GM18519 (cell line): ENCODE measurements around the gene HABP2.

Experiments used
- ATAC-seq: cut with Tn5 transposase; IDR thresholded peaks from one replicate; pipeline ENCODE4 v1.9.1; 2021; ENCODE audit warnings: mild to moderate bottlenecking, moderate library complexity; ENCODE audit not compliant: unreplicated experiment, low FRiP score

HABP2 gene

GRCh38 chr10:113590581-113590980, 37.7 kb downstream of the HABP2 start:
- no peak for ATAC-seq

GRCh38 chr10:113592380-113592779, 39.5 kb downstream of the HABP2 start:
- ATAC-seq: no peak

GRCh38 chr10:113594652-113595051, 41.8 kb downstream of the HABP2 start:
- ATAC-seq: no peak

GRCh38 chr10:113600569-113600968, 47.7 kb downstream of the HABP2 start:
- no peak for ATAC-seq

DNA sequence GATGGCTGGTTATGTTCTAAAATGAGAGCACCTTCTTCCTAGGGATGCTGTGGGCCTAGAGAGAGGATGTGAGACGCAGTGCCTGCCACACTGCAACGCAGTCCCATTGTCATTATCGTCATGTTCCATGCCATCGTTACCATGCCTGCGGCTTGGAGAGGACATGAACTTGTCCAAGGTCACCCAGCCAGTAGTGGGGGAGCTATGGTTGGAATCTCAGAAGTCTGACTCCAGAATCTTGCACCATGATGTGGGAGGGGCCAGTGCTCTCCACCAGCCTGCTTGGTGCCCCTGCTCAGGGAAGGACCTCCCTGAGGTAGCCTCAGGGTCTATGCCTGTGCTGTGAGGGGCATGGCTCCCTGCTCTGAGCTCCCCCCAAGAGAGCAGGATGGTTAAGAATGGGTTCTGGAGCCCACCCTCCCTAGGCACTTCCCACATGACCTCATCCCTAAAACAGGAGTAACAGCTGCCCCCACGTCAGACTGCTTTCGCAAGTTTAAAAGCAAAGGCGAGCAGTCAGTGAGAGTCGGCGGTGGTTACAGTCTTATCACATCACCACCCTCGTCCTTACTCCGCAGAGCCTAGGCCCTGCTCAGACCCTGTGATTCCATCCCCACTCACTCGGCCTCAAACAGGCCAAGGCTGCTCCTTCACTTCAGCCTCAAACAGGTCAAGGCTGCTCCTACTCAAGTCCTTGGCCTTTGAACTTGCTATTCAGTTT, 50.4 kb downstream of the HABP2 start:
- no peak for ATAC-seq

- ATAC-seq: no peak
These were observed 51.7 kb downstream of the HABP2 start for GRCh38 chr10:113604572-113604971.

DNA sequence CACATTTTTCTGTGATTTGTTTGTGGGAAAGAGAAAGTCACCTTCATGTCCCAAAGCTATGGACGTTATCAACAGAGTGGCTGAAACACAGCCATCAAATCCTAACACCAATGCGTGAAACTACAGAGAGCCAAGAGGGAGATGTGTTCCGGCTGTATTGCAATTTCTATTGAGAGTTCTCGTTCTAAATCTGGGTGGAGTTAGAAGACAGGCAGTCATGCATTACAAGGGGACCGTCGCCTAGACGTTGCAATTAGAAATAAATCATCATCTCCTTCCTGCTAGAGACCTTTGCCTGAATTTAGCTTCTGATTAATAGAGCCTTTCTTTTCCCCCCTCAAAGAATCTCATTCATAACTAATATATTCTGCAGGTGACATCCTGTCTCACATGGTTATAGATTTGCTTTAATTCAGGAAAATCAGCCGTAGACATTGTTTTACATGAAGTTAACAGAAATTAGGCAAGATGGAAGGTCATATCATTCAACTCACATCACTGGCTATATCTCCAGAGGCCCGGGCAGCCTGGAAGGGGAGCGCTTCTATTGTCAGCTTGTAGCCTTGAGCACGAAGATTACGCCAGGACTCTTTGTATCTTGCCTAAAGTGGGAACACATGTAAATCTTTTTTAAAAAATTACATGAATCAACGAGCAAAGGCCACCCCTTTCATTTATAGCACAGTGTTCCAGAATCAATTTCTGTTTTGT, 52.6 kb downstream of the HABP2 start:
- ATAC-seq: no peak

DNA sequence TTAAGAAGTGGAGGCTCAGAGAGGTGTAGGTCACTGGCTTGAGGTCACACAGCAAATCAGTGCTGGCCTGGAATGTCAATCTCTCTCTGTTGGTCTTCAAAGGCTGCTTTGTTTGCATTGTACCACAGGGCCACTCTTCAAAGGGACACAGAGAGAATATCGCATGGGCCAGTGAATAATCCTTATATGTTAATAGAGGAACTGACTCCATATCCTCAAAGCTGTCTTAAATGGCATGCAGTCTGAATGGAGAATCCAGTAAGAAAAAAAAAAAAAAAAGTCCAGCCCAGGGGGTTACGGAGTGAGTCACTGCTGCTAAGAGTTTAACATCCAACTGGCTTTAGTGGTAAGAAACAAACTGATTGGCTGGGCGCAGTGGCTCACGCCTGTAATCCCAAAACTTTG, 56.9 kb downstream of the HABP2 start:
- no peak for ATAC-seq

DNA sequence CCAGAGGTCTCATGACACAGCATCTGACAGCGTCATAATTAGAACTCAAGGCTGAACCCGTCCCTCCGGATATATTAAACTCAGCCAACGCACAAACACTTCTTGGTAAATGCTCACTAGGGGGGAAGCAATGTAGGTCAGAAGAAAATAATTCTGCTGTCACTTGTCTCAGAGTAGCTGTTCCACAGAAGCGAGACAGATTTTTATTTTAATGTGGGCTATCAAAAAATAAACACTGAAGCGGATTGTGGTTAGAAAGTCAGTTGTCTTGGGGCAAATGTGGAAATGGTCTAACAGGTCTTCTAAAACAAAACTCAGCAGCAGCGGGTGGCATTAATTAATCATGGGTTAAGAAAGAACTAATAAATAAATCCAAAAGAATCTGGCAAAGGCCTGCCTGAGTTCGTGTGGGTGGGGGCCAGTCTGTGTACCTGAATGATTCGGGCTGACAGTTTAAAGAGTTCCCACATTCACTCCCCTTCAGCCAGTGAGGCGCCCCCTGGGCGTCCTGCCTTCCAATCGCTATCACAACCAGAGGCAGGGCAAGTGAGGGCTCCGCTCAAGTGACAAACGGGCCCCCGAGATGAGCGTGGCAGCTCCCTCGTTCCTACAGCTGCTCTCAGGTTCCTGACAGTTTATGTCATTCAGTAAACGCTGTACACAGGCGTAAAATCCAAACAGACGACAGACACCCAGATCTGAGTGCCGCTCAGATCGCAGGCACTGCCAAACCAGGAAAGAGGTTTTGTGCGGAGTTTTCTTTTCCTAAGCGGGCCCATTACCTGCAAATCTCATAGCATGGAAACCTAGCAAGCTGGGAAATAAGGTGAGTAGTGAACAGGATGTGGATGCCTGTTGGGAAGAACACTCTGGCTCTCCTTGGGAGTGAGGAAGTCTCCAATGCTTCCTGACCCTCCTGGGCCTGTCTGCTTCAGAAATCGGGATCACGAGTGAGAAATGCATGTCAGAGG, 58.1 kb downstream of the HABP2 start:
- no peak for ATAC-seq

DNA sequence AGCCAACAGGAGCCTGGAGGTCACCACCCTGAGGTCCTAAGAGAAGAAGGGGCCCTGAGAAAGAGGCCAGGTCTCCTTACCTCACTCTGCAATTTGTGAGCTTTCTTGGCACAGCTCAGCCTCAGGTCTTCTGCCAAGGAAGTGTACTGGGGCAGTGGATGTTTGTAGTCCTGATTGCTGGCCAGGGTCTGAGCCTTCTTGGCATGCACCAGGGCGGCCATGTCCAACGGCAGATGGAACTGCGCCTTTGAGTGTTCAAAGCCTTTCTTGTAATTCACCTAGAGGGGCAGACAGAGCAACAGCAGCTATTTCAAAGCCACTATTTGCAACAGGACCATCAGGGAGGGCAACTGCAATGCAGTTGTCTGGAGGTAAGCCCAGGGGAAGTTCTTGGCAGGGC, 59.3 kb downstream of the HABP2 start:
- no peak for ATAC-seq

- no peak for ATAC-seq
These were observed 60.6 kb downstream of the HABP2 start for GRCh38 chr10:113613427-113613826.

GRCh38 chr10:113613977-113614690, 61.3 kb downstream of the HABP2 start:
- no peak for ATAC-seq

GRCh38 chr10:113616244-113617074, 63.6 kb downstream of the HABP2 start:
- ATAC-seq: no peak

DNA sequence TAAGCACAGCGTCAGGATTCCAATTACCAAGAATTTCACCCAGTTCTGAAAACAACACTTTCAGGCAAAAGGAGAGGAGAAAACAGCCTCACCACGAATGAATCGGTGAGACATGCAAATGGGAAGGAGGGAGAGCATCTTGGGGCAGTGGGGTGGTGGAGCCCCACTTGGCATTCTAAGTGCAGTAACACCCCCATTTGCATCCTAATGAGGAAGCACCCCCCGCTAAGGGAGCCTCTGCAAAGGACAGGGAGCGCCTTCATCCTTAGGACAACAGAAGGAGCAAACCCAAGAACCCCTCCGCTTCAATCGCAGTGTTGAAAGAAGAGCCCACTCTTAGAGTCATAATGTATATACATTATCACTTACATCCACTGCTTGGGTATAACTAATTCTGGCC, 64.2 kb downstream of the HABP2 start:
- ATAC-seq: no peak

GRCh38 chr10:113618338-113618737, 65.5 kb downstream of the HABP2 start:
- ATAC-seq: no peak

DNA sequence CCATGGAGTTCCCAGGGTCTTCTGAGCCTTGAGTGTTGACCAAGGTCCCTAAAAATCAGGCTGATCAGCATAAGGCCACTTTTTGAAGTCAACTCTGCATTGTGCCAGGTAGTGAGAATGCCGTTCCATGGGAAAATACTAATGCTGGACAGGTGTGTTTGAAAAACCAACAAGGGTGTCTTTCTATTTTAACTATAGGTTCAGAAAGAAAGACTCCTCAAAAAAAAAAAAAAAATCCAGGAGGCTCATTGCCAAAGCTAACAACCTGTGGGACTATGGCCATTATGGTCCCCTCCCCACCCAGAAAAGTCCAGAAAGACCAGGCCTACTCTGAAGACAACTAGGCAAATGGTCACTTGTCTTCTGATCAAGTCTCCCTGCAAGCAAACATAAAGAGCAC, 66.5 kb downstream of the HABP2 start:
- no peak for ATAC-seq

GRCh38 chr10:113620511-113620910, 67.7 kb downstream of the HABP2 start:
- no peak for ATAC-seq

DNA sequence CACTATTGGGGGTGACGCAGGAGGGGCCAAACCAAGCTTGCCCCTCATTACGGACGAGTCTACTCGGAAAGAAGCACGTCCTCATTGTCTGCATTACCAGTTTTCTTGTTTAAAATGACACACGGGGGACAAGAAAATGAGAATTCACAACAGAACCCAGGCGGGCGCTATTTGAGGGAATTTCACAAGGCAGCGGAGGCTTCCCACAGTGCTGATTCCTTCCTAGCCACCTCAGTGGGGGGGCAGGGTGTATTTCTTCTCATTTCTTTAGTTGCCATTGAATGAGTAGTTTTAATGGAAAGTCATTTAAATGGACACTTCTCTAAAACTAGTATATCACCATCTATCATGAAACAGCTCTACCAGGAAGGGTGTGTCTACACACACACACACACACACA, 68.1 kb downstream of the HABP2 start:
- no peak for ATAC-seq

DNA sequence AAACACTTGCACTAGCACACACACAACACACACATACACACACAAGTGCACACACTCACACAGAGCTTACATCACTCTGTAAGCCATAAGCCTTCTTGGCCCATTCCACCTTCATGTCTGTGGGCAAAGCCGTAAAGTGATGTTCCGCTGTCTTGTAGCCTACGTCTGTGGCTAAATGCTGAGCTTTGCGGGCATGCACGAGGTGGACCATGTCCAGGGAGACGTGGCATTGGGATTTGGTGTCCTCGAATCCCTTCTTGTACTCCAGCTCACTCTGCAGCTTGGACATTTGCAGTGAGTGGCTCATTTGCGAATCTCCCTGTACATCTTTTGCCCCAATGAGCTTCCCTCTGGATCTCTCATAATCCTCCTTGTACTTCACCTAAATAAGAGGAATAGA, 68.9 kb downstream of the HABP2 start:
- ATAC-seq: no peak

DNA sequence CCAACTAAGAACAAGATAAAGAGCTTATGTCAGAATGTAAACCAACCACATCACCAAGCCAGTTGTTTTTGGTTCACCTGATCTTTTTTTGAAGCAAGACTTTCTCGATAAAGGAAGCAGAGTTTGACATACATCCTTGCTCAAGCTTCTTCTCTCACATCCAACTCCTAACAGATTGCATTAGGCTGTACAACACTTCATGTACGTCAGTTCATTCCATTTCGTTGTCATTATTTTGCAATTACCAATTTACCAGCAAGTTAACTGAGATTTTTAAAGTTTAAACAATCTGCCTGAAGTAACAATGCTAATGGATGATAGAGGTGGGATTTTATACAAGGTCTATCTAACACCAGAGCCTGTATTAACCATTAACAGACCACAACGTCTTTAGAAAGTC, 70.0 kb downstream of the HABP2 start:
- no peak for ATAC-seq
